Stomach (tissue), 9 donors: ENCODE results near the gene MAN1B1. TPM values are rescaled to one million over a fixed set of nuclear protein-coding genes. Genes with fewer than 3 reads are reported as not detected.

Experiments used
- DNase-seq, 2 donors: peaks; one replicate each; pipeline versions ENCODE4 v3.0.0 to v3.0.0-alpha.2; 2013 to 2019
- H3K27ac ChIP-seq, 5 donors: fragments of 200-600 bp in 4 of 5; sonication (generic) in 4 of 5; one replicate each; pipeline ENCODE4 v1.5.1; 2013 to 2019; ENCODE audit warnings: mild to moderate bottlenecking in 1 of 5, moderate library complexity in 1 of 5
- H3K27me3 ChIP-seq, 3 donors: fragments of 200-600 bp; sonication (generic); one replicate each; pipeline ENCODE4 v1.5.1; 2017 to 2019; ENCODE audit warnings: mixed run types in 1 of 3
- H3K36me3 ChIP-seq, 4 donors: fragments of 200-600 bp; sonication (generic); 1 replicate in 3 of 4; 2 replicates in 1 of 4; pipeline ENCODE4 v1.5.1; 2016 to 2019
- H3K4me1 ChIP-seq, 4 donors: fragments of 200-600 bp; sonication (generic); one replicate each; pipeline ENCODE4 v1.5.1; 2016 to 2019
- H3K4me3 ChIP-seq, 4 donors: fragments of 200-600 bp; sonication (generic) in 3 of 4; one replicate each; pipeline ENCODE4 v1.5.1; 2016 to 2019; ENCODE audit warnings: mild to moderate bottlenecking in 1 of 4
- H3K9me3 ChIP-seq, 4 donors: fragments of 200-600 bp; sonication (generic); one replicate each; pipeline ENCODE4 v1.5.1; 2016 to 2019
- EP300 ChIP-seq: sonication (generic); formaldehyde crosslinking; IDR thresholded peaks from one replicate; pipeline ENCODE4 v1.6.1; 2017; ENCODE audit warnings: antibody characterized with exemption
- POLR2A ChIP-seq, 4 donors: fragments of 450-650 bp; IDR thresholded peaks; one replicate each; pipeline ENCODE4 v1.6.1; 2016; ENCODE audit warnings: antibody characterized with exemption in 4 of 4, control low read depth in 2 of 4, mild to moderate bottlenecking in 1 of 4, moderate library complexity in 1 of 4
- POLR2AphosphoS5 ChIP-seq, 3 donors: sonication (generic); formaldehyde crosslinking; IDR thresholded peaks; one replicate each; pipeline ENCODE4 v1.6.1; 2016; ENCODE audit warnings: antibody characterized with exemption in 3 of 3
- WGBS, 5 donors: extraction: QIAGEN DNeasy Blood & Tissue Kit in 3 of 5; methylation state at CpG; one replicate each; pipeline versions ENCODE4 v1.1.5 to v1.1.7; 2013 to 2018; 5-methylcytosine and 5-hydroxymethylcytosine counted together
- intact Hi-C: fragments of 100-400 bp; cut with DNase I; formaldehyde crosslinking; loops from one replicate; pipeline ENCODE4 v1.15.1; 2023; ENCODE audit warnings: low total_unique reads
- polyA plus RNA-seq, 3 donors: library from polyadenylated mRNA; stranded (reverse); fragments of 200-250 nt; gene quantifications; one replicate each; pipeline ENCODE4 v1.2.3, GENCODE V29; 2013
- total RNA-seq, 5 donors: library from RNA; depleted of rRNA; stranded (reverse); fragments of >200 nt; gene quantifications; one replicate each; pipeline versions ENCODE4 v1.1.0 to v1.2.3, GENCODE V29; 2014 to 2016
- TF ChIP-seq, protein P1 (sequence below), 7 experiments: fragments of 450-650 bp in 4 of 7; fragments of 200-600 bp in 3 of 7; sonication (generic) in 3 of 7; IDR thresholded peaks; one replicate each; pipeline ENCODE4 v1.5.1; 2016 to 2019; ENCODE audit warnings: antibody characterized with exemption in 7 of 7, control low read depth in 2 of 7, mild to moderate bottlenecking in 1 of 7
- donor health status: healthy with polysubstance abuse.
- donor health status: Bipolar disorder and iron deficiency.
- donor health status: healthy.

MAN1B1 gene
- total and polyA plus RNA-seq, 8 donors, result 4.7 to 167 (median 39.8) TPM

DNA sequence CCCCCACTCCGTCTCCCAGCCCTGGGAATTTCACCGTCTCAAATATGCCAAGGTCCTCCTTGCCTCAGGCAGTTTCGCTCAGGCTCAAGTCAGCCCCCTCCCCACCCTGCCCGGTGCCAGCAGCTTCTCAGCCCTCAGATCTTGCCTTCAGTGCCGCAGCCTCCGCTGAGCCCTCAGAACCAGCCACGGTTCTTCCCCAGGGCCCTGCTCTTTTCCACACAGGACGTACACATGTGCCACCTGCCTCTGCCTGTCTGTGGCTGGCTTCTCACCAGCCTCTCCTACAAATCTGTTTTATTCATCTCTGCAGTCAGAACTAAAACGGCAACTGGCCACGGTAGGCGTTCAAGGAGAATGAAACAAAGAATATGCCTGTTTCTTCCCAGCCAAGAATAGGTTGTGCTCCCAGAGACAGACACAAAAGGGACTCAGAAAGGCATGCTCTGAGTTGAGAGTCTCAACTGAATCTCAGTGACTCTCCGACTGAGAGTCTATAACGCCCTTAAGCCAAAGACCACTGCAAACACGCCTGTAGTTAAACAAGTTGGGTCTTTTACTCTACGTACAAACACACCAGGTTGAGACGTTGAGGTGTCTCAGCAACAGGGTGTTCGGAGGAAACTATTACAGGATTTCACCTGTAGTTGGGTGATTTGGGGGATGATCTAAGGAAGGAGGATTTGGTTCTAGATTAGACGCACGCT, 41.5 kb downstream of the MAN1B1 start:
- H3K27ac ChIP-seq, result peak overlapping the region; percentile 82 to 86 (median 83)
- peaks cover 0 to 13% (median 9%) of the 10 kb centered on the region in 4 donors for H3K9me3 ChIP-seq
- TF ChIP-seq POLR2AphosphoS5 (IDR thresholded peaks at IDR 0.05) (no peak), EP300 (no peak), POLR2A (IDR thresholded peaks at IDR 0.05) (no peak)
- TF ChIP-seq, protein P1, sequence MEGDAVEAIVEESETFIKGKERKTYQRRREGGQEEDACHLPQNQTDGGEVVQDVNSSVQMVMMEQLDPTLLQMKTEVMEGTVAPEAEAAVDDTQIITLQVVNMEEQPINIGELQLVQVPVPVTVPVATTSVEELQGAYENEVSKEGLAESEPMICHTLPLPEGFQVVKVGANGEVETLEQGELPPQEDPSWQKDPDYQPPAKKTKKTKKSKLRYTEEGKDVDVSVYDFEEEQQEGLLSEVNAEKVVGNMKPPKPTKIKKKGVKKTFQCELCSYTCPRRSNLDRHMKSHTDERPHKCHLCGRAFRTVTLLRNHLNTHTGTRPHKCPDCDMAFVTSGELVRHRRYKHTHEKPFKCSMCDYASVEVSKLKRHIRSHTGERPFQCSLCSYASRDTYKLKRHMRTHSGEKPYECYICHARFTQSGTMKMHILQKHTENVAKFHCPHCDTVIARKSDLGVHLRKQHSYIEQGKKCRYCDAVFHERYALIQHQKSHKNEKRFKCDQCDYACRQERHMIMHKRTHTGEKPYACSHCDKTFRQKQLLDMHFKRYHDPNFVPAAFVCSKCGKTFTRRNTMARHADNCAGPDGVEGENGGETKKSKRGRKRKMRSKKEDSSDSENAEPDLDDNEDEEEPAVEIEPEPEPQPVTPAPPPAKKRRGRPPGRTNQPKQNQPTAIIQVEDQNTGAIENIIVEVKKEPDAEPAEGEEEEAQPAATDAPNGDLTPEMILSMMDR (IDR thresholded peaks at IDR 0.05), result no peak
- WGBS, 5 donors, result 20 to 49% (median 38%) methylated on average over 18 to 19 of the region's 19 CpGs
- no peaks in the 10 kb centered on the region for H3K36me3 ChIP-seq
- intact Hi-C loops, result no loop called here
- peaks cover 31 to 44% (median 43%) of the 10 kb centered on the region in 4 donors for H3K4me1 ChIP-seq
- peak overlapping the region; percentile 71 to 91 (median 74) for H3K4me3 ChIP-seq
- H3K27me3 ChIP-seq, result peaks cover 0 to 33% (median 3%) of the 10 kb centered on the region in 3 donors
- no peak for DNase-seq

GRCh38 chr9:137128862-137129455, 42.2 kb downstream of the MAN1B1 start:
- 10 to 19% (median 13%) methylated on average over 16 to 37 of the region's 37 CpGs for WGBS, 5 donors
- intact Hi-C loops, result no loop called here
- TF ChIP-seq, protein P1 (IDR thresholded peaks at IDR 0.05), result no peak
- TF ChIP-seq EP300 (no peak), POLR2A (IDR thresholded peaks at IDR 0.05) (no peak), POLR2AphosphoS5 (IDR thresholded peaks at IDR 0.05) (no peak)
- peaks cover 31 to 44% (median 43%) of the 10 kb centered on the region in 4 donors for H3K4me1 ChIP-seq
- peak overlapping the region; percentile 82 to 86 (median 83) for H3K27ac ChIP-seq
- peak; percentile 35 to 45 for DNase-seq
- peaks cover 0 to 13% (median 9%) of the 10 kb centered on the region in 4 donors for H3K9me3 ChIP-seq
- H3K27me3 ChIP-seq, result peaks cover 0 to 39% (median 3%) of the 10 kb centered on the region in 3 donors
- peak overlapping the region; percentile 71 to 91 (median 74) for H3K4me3 ChIP-seq
- H3K36me3 ChIP-seq, result no peaks in the 10 kb centered on the region

DNA sequence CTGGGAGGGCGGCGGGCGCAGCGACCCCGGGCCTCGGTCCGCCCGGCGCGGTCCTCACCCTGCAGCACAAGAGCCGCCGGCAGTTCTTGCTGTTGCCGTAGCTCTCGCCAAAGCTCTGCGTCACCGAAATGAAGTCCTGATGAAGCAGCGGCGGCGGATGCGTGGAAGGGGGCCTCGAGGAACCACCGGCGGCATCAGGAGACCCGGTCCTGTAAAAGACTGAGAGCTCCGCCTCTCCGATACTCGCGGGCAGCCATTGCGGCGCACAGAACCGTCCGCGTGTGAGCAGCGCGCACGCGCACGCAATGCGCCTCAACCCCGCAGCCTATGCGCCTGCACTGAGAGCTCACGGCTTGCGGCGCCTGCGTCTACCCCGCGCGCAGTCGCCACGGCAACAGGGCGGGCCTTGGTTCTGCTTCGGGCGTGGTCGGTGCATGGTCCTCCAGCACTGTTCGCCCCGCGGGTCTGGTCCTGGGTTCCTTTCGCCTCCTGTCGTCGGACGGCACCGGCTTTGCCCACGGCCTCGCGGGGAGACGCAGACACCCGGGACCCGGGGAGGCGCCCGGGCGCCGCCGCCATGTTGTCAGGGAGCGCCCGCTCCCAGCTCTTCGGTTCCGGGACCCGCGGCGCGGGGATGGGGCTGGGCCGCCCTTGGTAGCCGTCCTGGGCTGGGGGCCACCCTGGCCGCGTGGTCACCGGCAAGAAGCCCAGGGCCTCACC, 42.8 kb downstream of the MAN1B1 start:
- intact Hi-C loops, result no loop called here
- H3K27ac ChIP-seq, result peak overlapping the region; percentile 82 to 86 (median 83)

More for the DNA sequence above, 42.8 kb downstream of the MAN1B1 start:
- Histone ChIP-seq H3K4me1 (peaks cover 31 to 44% (median 43%) of the 10 kb centered on the region in 4 donors), H3K9me3 (peaks cover 0 to 13% (median 9%) of the 10 kb centered on the region in 4 donors), H3K36me3 (no peaks in the 10 kb centered on the region), H3K4me3 (peak overlapping the region; percentile 71 to 91 (median 74)), H3K27me3 (peaks cover 0 to 46% (median 3%) of the 10 kb centered on the region in 3 donors)
- 0 to 2% (median 2%) methylated on average over 28 to 86 of the region's 86 CpGs for WGBS, 5 donors
- TF ChIP-seq EP300, result no peak
- no peak for TF ChIP-seq POLR2A (IDR thresholded peaks at IDR 0.05)
- TF ChIP-seq, protein P1 (IDR thresholded peaks at IDR 0.05), result no peak
- TF ChIP-seq POLR2AphosphoS5 (IDR thresholded peaks at IDR 0.05), result peak; percentile 55 to 90 (median 87)
- peak; percentile 90 to 97 for DNase-seq
